HEK293 (cell line): ENCODE results near the gene NMNAT2.

Experiments used
- CTCF ChIA-PET: fragments of 350-600 bp; formaldehyde crosslinking; extraction: SDS; loops from one replicate; lab custom pipeline; 2021; ENCODE audit warnings: antibody characterized with exemption; lab: Yijun Ruan, JAX
- POLR2A ChIA-PET: fragments of 300-600 bp; formaldehyde crosslinking; extraction: SDS; loops from one replicate; lab custom pipeline; 2020; ENCODE audit warnings: antibody characterized with exemption, inconsistent platforms; lab: Yijun Ruan, JAX
- H3K27ac ChIP-seq: fragments of 200-500 bp; sonication (Bioruptor generic); 2 replicates; pipeline ENCODE4 v1.5.1; 2014; ENCODE audit warnings: low read depth, low read length, control low read depth, inconsistent platforms; ENCODE audit errors: extremely low read depth
- H3K36me3 ChIP-seq, 2 experiments: fragments of 200-500 bp in 1 of 2; sonication (Bioruptor generic) in 1 of 2; 1 replicate in 1 of 2; 2 replicates in 1 of 2; pipeline ENCODE4 v1.5.1; 2014 to 2017; ENCODE audit warnings: inconsistent platforms in 2 of 2, low read length in 2 of 2; ENCODE audit not compliant: control insufficient read depth in 2 of 2, insufficient read depth in 1 of 2
- H3K4me1 ChIP-seq: fragments of 200-500 bp; sonication (Bioruptor generic); 2 replicates; pipeline ENCODE4 v1.5.1; 2014; ENCODE audit warnings: mild to moderate bottlenecking, low read length, inconsistent platforms; ENCODE audit not compliant: control insufficient read depth, insufficient read depth
- H3K4me3 ChIP-seq: 2 replicates; pipeline ENCODE4 v1.5.1; 2011; ENCODE audit warnings: low read depth, mild to moderate bottlenecking, control low read depth, low read length, moderate library complexity
- H3K9me3 ChIP-seq: fragments of 200-500 bp; sonication (Bioruptor generic); 2 replicates; pipeline ENCODE4 v1.5.1; 2014; ENCODE audit warnings: low read depth, low read length, inconsistent platforms; ENCODE audit not compliant: control insufficient read depth, insufficient read depth
- BCL11A ChIP-seq: fragments of 450-650 bp; formaldehyde crosslinking; IDR thresholded peaks from 2 replicates; pipeline ENCODE4 v1.5.1; 2016; ENCODE audit warnings: low read depth, missing biosample characterization, missing genetic modification characterization
- GLIS2 ChIP-seq: fragments of 450-650 bp; formaldehyde crosslinking; IDR thresholded peaks from 2 replicates; pipeline ENCODE4 v1.5.1; 2016; ENCODE audit warnings: missing biosample characterization, missing genetic modification characterization
- MYNN ChIP-seq: fragments of 450-650 bp; formaldehyde crosslinking; IDR thresholded peaks from 2 replicates; pipeline ENCODE4 v1.5.1; 2016; ENCODE audit warnings: missing biosample characterization, missing genetic modification characterization, borderline replicate concordance
- RBAK ChIP-seq: fragments of 450-650 bp; formaldehyde crosslinking; IDR thresholded peaks from 2 replicates; pipeline ENCODE4 v1.5.1; 2016; ENCODE audit warnings: missing biosample characterization, missing genetic modification characterization
- YY1 ChIP-seq: fragments of 450-650 bp; formaldehyde crosslinking; IDR thresholded peaks from 2 replicates; pipeline ENCODE4 v1.5.1; 2018; ENCODE audit warnings: missing biosample characterization, missing genetic modification characterization
- YY2 ChIP-seq: fragments of 450-650 bp; formaldehyde crosslinking; IDR thresholded peaks from 2 replicates; pipeline ENCODE4 v1.5.1; 2016; ENCODE audit warnings: missing biosample characterization, missing genetic modification characterization
- ZBTB20 ChIP-seq: fragments of 450-650 bp; formaldehyde crosslinking; IDR thresholded peaks from 2 replicates; pipeline ENCODE4 v1.5.1; 2016; ENCODE audit warnings: missing biosample characterization, missing genetic modification characterization
- ZEB2 ChIP-seq: fragments of 450-650 bp; formaldehyde crosslinking; IDR thresholded peaks from 2 replicates; pipeline ENCODE4 v1.5.1; 2016; ENCODE audit warnings: missing biosample characterization, missing genetic modification characterization
- ZNF10 ChIP-seq: fragments of 450-650 bp; formaldehyde crosslinking; IDR thresholded peaks from 2 replicates; pipeline ENCODE4 v1.5.1; 2017; ENCODE audit warnings: missing biosample characterization, missing genetic modification characterization
- ZNF214 ChIP-seq: fragments of 450-650 bp; formaldehyde crosslinking; IDR thresholded peaks from 2 replicates; pipeline ENCODE4 v1.5.1; 2017; ENCODE audit warnings: missing biosample characterization, mild to moderate bottlenecking, missing genetic modification characterization, borderline replicate concordance
- ZNF223 ChIP-seq: fragments of 450-650 bp; formaldehyde crosslinking; IDR thresholded peaks from 2 replicates; pipeline ENCODE4 v1.5.1; 2016; ENCODE audit warnings: missing biosample characterization, missing genetic modification characterization
- ZNF239 ChIP-seq: fragments of 450-650 bp; formaldehyde crosslinking; IDR thresholded peaks from 2 replicates; pipeline ENCODE4 v1.5.1; 2016; ENCODE audit warnings: missing biosample characterization, missing genetic modification characterization
- ZNF266 ChIP-seq: fragments of 450-650 bp; formaldehyde crosslinking; IDR thresholded peaks from 2 replicates; pipeline ENCODE4 v1.5.1; 2016; ENCODE audit warnings: missing biosample characterization, missing genetic modification characterization, low read depth
- ZNF341 ChIP-seq: fragments of 450-650 bp; formaldehyde crosslinking; IDR thresholded peaks from 2 replicates; pipeline ENCODE4; 2016; ENCODE audit warnings: low read depth, missing biosample characterization, missing genetic modification characterization
- ZNF37A ChIP-seq: fragments of 450-650 bp; IDR thresholded peaks from 2 replicates; pipeline ENCODE4 v1.5.1; 2018; ENCODE audit warnings: missing biosample characterization, missing genetic modification characterization
- ZNF394 ChIP-seq: fragments of 450-650 bp; formaldehyde crosslinking; IDR thresholded peaks from 2 replicates; pipeline ENCODE4 v1.5.1; 2016; ENCODE audit warnings: missing biosample characterization, missing genetic modification characterization, mild to moderate bottlenecking, moderate library complexity, borderline replicate concordance
- ZNF404 ChIP-seq: fragments of 450-650 bp; formaldehyde crosslinking; IDR thresholded peaks from 2 replicates; pipeline ENCODE4 v1.5.1; 2017; ENCODE audit warnings: missing biosample characterization, missing genetic modification characterization
- ZNF416 ChIP-seq: fragments of 450-650 bp; formaldehyde crosslinking; IDR thresholded peaks from 2 replicates; pipeline ENCODE4 v1.5.1; 2016; ENCODE audit warnings: missing biosample characterization, missing genetic modification characterization
- ZNF555 ChIP-seq: fragments of 450-650 bp; formaldehyde crosslinking; conservative IDR thresholded peaks from 2 replicates; pipeline ENCODE4 v1.5.1; 2017; ENCODE audit warnings: missing biosample characterization, mild to moderate bottlenecking, missing genetic modification characterization, inconsistent platforms
- ZNF596 ChIP-seq: fragments of 450-650 bp; IDR thresholded peaks from 2 replicates; pipeline ENCODE4 v1.5.0; 2018; ENCODE audit warnings: missing biosample characterization, mild to moderate bottlenecking, missing genetic modification characterization, moderate library complexity
- ZNF623 ChIP-seq: fragments of 450-650 bp; formaldehyde crosslinking; IDR thresholded peaks from 2 replicates; pipeline ENCODE4 v1.5.1; 2016; ENCODE audit warnings: missing biosample characterization, missing genetic modification characterization
- ZNF747 ChIP-seq: fragments of 450-650 bp; formaldehyde crosslinking; IDR thresholded peaks from 2 replicates; pipeline ENCODE4 v1.5.1; 2016; ENCODE audit warnings: missing biosample characterization, missing genetic modification characterization
- ZNF768 ChIP-seq: fragments of 450-650 bp; formaldehyde crosslinking; IDR thresholded peaks from 2 replicates; pipeline ENCODE4 v1.5.1; 2018; ENCODE audit warnings: missing biosample characterization, mild to moderate bottlenecking, missing genetic modification characterization
- ZNF843 ChIP-seq: fragments of 450-650 bp; formaldehyde crosslinking; IDR thresholded peaks from 2 replicates; pipeline ENCODE4 v1.5.1; 2016; ENCODE audit warnings: missing biosample characterization, missing genetic modification characterization
- TF ChIP-seq, protein P1 (sequence below): fragments of 450-650 bp; formaldehyde crosslinking; IDR thresholded peaks from 2 replicates; pipeline ENCODE4 v1.5.1; 2016; ENCODE audit warnings: missing biosample characterization, missing genetic modification characterization
- TF ChIP-seq, protein P2 (sequence below): fragments of 450-650 bp; formaldehyde crosslinking; IDR thresholded peaks from 2 replicates; pipeline ENCODE4 v1.5.0; 2017; ENCODE audit warnings: missing biosample characterization, missing genetic modification characterization, borderline replicate concordance
- TF ChIP-seq, protein P3 (sequence below): fragments of 450-650 bp; formaldehyde crosslinking; IDR thresholded peaks from 2 replicates; pipeline ENCODE4 v1.5.1; 2016; ENCODE audit warnings: missing biosample characterization, missing genetic modification characterization
- TF ChIP-seq, protein P4 (sequence below): sonication (generic); formaldehyde crosslinking; IDR thresholded peaks from 2 replicates; pipeline ENCODE4 v1.8.1; 2022; ENCODE audit warnings: mild to moderate bottlenecking, moderate library complexity, missing genetic modification reagents
- TF ChIP-seq, protein P5 (sequence below): fragments of 450-650 bp; formaldehyde crosslinking; IDR thresholded peaks from 2 replicates; pipeline ENCODE4 v1.5.1; 2017; ENCODE audit warnings: missing biosample characterization, missing genetic modification characterization

NMNAT2 gene

DNA sequence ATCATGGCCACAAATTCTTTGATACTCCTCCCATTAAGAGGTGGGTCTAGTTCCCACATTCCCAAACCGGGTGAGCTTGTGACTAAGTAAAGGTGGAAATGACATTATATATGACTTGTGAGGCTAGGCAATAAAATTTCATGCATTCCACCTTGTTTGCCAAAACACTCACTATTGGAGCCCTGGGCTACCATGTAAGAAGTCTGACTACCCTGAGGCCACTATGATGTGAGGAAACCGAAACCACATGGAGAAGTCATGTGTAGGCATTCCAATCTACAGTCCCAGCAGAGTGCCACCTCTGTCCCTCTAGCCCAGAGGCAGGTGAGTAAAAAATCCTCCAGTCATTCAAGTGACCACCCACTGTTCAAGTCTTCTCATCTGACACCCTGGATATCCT lies 36.2 kb upstream of the NMNAT2 start:
- Histone ChIP-seq H3K9me3 (no peaks in the 10 kb centered on the region), H3K27ac (no peak overlapping the region), H3K4me3 (no peak overlapping the region), H3K4me1 (no peaks in the 10 kb centered on the region)
- CTCF ChIA-PET, result interaction anchor here (0.7 kb wide), 1 partner anchor 61 kb away, joined by 3 read pairs; no protein-coding TSS in a partner anchor
- TF ChIP-seq ZEB2 (tag by site-specific recombination) (no peak), ZNF10 (tag by site-specific recombination) (no peak), ZNF223 (no peak), ZNF266 (tag by site-specific recombination) (no peak), ZNF239 (no peak), ZNF843 (tag by site-specific recombination) (no peak), ZNF37A (tag by site-specific recombination) (no peak), GLIS2 (no peak), ZNF596 (no peak), BCL11A (tag by site-specific recombination) (no peak), ZNF394 (tag by site-specific recombination) (no peak), ZNF416 (no peak), ZNF623 (tag by site-specific recombination) (no peak), ZNF214 (tag by site-specific recombination) (no peak)
- TF ChIP-seq, protein P1, sequence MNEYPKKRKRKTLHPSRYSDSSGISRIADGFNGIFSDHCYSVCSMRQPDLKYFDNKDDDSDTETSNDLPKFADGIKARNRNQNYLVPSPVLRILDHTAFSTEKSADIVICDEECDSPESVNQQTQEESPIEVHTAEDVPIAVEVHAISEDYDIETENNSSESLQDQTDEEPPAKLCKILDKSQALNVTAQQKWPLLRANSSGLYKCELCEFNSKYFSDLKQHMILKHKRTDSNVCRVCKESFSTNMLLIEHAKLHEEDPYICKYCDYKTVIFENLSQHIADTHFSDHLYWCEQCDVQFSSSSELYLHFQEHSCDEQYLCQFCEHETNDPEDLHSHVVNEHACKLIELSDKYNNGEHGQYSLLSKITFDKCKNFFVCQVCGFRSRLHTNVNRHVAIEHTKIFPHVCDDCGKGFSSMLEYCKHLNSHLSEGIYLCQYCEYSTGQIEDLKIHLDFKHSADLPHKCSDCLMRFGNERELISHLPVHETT (tag by site-specific recombination), result no peak
- TF ChIP-seq, protein P2, sequence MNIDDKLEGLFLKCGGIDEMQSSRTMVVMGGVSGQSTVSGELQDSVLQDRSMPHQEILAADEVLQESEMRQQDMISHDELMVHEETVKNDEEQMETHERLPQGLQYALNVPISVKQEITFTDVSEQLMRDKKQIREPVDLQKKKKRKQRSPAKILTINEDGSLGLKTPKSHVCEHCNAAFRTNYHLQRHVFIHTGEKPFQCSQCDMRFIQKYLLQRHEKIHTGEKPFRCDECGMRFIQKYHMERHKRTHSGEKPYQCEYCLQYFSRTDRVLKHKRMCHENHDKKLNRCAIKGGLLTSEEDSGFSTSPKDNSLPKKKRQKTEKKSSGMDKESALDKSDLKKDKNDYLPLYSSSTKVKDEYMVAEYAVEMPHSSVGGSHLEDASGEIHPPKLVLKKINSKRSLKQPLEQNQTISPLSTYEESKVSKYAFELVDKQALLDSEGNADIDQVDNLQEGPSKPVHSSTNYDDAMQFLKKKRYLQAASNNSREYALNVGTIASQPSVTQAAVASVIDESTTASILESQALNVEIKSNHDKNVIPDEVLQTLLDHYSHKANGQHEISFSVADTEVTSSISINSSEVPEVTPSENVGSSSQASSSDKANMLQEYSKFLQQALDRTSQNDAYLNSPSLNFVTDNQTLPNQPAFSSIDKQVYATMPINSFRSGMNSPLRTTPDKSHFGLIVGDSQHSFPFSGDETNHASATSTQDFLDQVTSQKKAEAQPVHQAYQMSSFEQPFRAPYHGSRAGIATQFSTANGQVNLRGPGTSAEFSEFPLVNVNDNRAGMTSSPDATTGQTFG (tag by site-specific recombination), result no peak
- TF ChIP-seq, protein P3, sequence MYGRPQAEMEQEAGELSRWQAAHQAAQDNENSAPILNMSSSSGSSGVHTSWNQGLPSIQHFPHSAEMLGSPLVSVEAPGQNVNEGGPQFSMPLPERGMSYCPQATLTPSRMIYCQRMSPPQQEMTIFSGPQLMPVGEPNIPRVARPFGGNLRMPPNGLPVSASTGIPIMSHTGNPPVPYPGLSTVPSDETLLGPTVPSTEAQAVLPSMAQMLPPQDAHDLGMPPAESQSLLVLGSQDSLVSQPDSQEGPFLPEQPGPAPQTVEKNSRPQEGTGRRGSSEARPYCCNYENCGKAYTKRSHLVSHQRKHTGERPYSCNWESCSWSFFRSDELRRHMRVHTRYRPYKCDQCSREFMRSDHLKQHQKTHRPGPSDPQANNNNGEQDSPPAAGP (tag by site-specific recombination), result no peak
- TF ChIP-seq, protein P4, sequence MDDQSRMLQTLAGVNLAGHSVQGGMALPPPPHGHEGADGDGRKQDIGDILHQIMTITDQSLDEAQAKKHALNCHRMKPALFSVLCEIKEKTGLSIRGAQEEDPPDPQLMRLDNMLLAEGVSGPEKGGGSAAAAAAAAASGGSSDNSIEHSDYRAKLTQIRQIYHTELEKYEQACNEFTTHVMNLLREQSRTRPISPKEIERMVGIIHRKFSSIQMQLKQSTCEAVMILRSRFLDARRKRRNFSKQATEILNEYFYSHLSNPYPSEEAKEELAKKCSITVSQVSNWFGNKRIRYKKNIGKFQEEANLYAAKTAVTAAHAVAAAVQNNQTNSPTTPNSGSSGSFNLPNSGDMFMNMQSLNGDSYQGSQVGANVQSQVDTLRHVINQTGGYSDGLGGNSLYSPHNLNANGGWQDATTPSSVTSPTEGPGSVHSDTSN, result no peak
- TF ChIP-seq, all 188 proteins: peak for 0
- POLR2A ChIA-PET, result no interaction called here
- no peaks in the 10 kb centered on the region for H3K36me3 ChIP-seq

DNA sequence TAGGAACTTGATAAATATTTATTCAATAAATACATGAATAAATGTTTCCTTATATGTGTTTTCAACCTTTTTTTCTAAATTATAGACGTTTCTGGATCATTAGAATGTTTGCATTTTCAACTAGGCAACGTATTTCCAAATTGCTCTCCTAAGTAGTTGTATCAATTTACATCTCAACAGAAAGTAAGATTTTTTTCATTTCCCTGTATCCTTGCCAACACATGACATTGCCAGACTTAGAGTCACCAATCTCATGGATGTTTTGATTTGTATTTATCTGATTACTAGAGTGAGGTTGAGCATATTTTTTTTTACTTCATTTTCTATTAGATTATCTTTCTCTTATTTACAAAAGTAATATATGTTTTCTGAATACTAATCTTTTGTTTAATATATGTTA lies 31.9 kb upstream of the NMNAT2 start:
- Histone ChIP-seq H3K36me3 (no peaks in the 10 kb centered on the region), H3K4me1 (no peaks in the 10 kb centered on the region), H3K4me3 (no peak overlapping the region), H3K9me3 (no peaks in the 10 kb centered on the region), H3K27ac (no peak overlapping the region)
- ChIA-PET CTCF (no interaction called here), POLR2A (no interaction called here)
- TF ChIP-seq MYNN (no peak), ZNF404 (tag by site-specific recombination) (no peak), ZNF341 (no peak), ZNF555 (tag by site-specific recombination) (no peak), YY2 (tag by site-specific recombination) (no peak), ZNF10 (tag by site-specific recombination) (no peak), ZBTB20 (tag by site-specific recombination) (no peak), ZNF768 (tag by site-specific recombination) (no peak), RBAK (tag by site-specific recombination) (no peak), ZNF747 (no peak), YY1 (tag by site-specific recombination) (no peak), ZNF596 (no peak)
- TF ChIP-seq, protein P5, sequence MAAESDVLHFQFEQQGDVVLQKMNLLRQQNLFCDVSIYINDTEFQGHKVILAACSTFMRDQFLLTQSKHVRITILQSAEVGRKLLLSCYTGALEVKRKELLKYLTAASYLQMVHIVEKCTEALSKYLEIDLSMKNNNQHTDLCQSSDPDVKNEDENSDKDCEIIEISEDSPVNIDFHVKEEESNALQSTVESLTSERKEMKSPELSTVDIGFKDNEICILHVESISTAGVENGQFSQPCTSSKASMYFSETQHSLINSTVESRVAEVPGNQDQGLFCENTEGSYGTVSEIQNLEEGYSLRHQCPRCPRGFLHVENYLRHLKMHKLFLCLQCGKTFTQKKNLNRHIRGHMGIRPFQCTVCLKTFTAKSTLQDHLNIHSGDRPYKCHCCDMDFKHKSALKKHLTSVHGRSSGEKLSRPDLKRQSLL (tag by site-specific recombination), result no peak
